ENCODE measurements around the gene NARS2.

NARS2 gene

GRCh38 chr11:78453140-78453935 lies 121.3 kb downstream of the NARS2 start:
- DNase-seq, result no peak
- H3K9me3 ChIP-seq, result no peaks in the 10 kb centered on the region
- no peaks in the 10 kb centered on the region for H3K27me3 ChIP-seq
- no peak overlapping the region for H3K4me3 ChIP-seq (ENCODE audit: low read depth, low read length)
- no peak for TF ChIP-seq CTCF (IDR thresholded peaks at IDR 0.05; ENCODE audit: low read depth, low read length)
- peaks cover 5% of the 10 kb centered on the region; the same call in 1 of the 2 replicates for H3K4me1 ChIP-seq
- H3K36me3 ChIP-seq, result peaks cover 22% of the 10 kb centered on the region

GRCh38 chr11:78451371-78452150 lies 123.1 kb downstream of the NARS2 start:
- Histone ChIP-seq H3K9me3 (no peaks in the 10 kb centered on the region), H3K4me3 (ENCODE audit: low read depth, low read length) (no peak overlapping the region), H3K27me3 (no peaks in the 10 kb centered on the region), H3K36me3 (peaks cover 16% of the 10 kb centered on the region), H3K4me1 (peaks cover 5% of the 10 kb centered on the region; the same call in 1 of the 2 replicates)
- DNase-seq, result no peak
- TF ChIP-seq CTCF (IDR thresholded peaks at IDR 0.05; ENCODE audit: low read depth, low read length), result no peak

- Histone ChIP-seq H3K4me3 (ENCODE audit: low read depth, low read length) (no peak overlapping the region), H3K27me3 (no peaks in the 10 kb centered on the region), H3K9me3 (no peaks in the 10 kb centered on the region), H3K36me3 (peaks cover 10% of the 10 kb centered on the region), H3K4me1 (peaks cover 3% of the 10 kb centered on the region; the same call in 1 of the 2 replicates)
- no peak for TF ChIP-seq CTCF (IDR thresholded peaks at IDR 0.05; ENCODE audit: low read depth, low read length)
- DNase-seq, result no peak
Measured at GRCh38 chr11:78450866-78451265, 123.8 kb downstream of the NARS2 start.

- peaks cover 10% of the 10 kb centered on the region for H3K36me3 ChIP-seq
- no peaks in the 10 kb centered on the region for H3K27me3 ChIP-seq
- no peak overlapping the region for H3K4me3 ChIP-seq (ENCODE audit: low read depth, low read length)
- no peak for TF ChIP-seq CTCF (IDR thresholded peaks at IDR 0.05; ENCODE audit: low read depth, low read length)
- H3K9me3 ChIP-seq, result no peaks in the 10 kb centered on the region
- H3K4me1 ChIP-seq, result peaks cover 3% of the 10 kb centered on the region; the same call in 1 of the 2 replicates
- no peak for DNase-seq
Measured at GRCh38 chr11:78449866-78450265, 124.8 kb downstream of the NARS2 start.

- Histone ChIP-seq H3K9me3 (no peaks in the 10 kb centered on the region), H3K4me3 (ENCODE audit: low read depth, low read length) (no peak overlapping the region), H3K27me3 (no peaks in the 10 kb centered on the region), H3K4me1 (peaks cover 3% of the 10 kb centered on the region; the same call in 1 of the 2 replicates), H3K36me3 (peaks cover 6% of the 10 kb centered on the region)
- no peak for TF ChIP-seq CTCF (IDR thresholded peaks at IDR 0.05; ENCODE audit: low read depth, low read length)
- no peak for DNase-seq
Measured at GRCh38 chr11:78446210-78446609, 128.5 kb downstream of the NARS2 start.

All from BE2C (cell line).